CD4-positive, alpha-beta T cell treated with Interleukin-4 for 1 hour (primary cell): ENCODE data around the gene FAM193A.
"Not testable (repeated sequence)": the region's sequence is repeated elsewhere in the genome, so short reads cannot be mapped to it uniquely, and the experiment has no call there.

Experiments used
- DNase-seq, 2 donors: peaks; one replicate each; pipeline ENCODE4 v3.0.0-alpha.2; 2020 to 2022

Gene FAM193A

DNA sequence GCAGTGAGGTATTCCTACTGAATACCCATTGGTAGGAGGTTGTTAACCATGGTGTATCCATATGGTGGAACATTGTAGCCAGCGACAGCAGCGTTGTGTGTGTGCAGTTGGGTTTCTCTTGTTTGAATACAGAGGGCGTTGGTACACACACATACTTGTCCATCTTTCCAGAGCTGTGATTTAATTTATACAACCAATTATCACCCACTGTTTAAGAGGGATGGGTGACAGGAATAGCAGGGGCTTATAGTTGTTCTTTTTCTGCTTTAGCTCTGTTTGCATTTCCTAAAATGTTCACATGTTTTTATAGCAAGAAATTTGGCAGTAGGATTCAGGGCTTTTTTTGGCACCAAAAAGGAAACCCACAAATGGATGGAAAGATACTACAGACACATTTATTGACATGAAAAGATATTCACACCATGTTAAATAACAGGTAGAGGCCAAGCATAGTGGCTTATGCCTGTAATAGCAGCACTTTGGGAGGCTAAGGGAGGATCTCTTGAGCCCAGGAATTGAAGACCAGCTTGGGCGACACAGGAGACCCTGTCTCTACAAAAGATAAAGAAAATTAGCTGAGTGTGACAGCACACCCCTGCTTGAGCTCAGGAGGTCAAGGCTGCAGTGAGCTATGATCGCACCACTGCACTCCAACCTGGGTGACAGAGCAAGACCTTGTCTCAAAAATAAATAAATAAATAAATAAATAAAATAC, 159.1 kb downstream of the FAM193A start:
- no peak for DNase-seq

DNA sequence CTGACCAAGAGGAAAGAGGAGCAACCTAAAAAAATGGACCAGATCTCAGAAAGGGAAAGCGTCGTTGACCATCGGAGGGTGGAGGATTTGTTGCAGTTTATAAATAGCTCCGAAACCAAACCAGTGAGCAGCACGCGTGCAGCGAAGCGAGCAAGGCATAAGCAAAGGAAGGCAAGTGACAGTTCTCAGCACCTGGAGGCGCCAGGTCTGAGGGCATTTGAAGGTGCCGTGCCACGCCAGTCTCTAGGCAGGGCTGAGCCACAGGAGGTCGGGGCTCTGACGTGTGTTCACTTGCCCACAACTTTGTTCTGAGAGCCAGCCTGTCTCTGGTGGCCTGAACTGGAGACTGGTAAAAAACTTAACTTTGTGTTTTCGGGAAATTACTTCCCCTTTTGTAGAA, 160.0 kb downstream of the FAM193A start:
- DNase-seq, result peak in 1 of 2 donors; percentile 76

DNA sequence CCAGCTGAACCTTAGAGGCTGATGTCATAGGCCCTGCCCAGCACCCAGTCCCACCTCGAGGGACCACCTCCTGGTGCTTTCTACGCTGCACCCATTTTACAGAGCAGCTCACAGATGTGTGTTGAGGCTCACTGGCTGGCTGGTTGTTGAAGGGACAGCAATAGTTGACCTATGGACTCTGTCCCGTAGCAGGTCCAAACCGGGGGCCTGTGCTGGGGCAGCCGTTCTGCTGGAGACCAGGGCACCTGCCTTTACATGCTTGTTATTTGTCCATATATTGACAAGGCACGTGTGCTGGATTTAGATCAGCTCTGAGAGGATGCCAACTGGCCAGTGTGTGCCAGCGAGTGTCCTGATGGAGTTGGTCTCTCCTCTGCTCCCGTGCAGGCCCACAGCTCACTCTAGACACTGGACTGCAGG, 161.6 kb downstream of the FAM193A start:
- no peak for DNase-seq

- no peak for DNase-seq
Measured at GRCh38 chr4:2698504-2698903, 162.1 kb downstream of the FAM193A start.

DNA sequence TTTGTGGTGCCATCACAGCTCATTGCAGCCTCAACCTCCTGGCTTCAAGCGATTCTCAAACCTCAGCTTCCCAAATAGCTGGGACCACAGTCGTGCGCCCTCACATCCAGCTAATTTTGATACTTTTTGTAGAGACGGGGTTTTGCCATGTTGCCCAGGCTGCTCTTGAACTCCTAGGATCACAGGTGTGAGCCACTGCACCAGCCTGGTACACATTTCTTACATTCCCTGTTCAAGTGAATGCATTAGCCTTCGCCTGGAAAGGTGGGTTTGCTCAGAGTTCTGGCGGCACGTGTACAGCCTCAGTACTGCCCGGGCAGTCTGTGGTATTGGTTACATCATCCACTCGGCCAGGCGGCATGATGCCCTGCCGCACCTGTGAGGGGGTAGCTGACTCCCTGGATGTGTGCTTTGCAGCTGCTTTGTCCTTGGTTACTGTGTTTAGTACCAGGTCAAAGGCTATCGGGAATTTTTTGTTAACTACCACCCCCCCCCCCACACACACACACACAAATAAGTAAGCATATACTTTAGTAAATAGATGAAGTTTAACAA, 162.6 kb downstream of the FAM193A start:
- no peak for DNase-seq

GRCh38 chr4:2699534-2699933, 163.1 kb downstream of the FAM193A start:
- no peak for DNase-seq

DNA sequence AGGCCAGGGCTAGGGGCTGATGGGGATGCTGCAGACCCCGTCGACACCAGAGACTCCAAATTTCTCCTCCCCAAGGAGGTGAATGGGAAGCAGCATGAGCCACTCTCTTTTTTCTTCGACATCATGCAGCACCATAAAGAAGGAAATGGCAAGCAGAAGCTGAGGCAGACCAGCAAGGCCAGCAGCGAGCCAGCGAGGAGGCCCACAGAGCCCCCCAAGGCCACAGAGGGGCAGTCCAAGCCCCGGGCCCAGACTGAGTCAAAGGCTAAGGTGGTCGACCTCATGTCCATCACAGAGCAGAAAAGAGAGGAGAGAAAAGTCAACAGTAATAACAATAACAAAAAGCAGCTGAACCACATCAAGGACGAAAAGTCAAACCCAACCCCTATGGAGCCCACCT, 163.6 kb downstream of the FAM193A start:
- DNase-seq, result no peak

- no peak for DNase-seq
Measured at GRCh38 chr4:2702361-2702760, 165.9 kb downstream of the FAM193A start.

GRCh38 chr4:2702770-2703169, 166.3 kb downstream of the FAM193A start:
- DNase-seq, result no peak

- no peak for DNase-seq
Measured at GRCh38 chr4:2712261-2712842, 175.9 kb downstream of the FAM193A start.

DNA sequence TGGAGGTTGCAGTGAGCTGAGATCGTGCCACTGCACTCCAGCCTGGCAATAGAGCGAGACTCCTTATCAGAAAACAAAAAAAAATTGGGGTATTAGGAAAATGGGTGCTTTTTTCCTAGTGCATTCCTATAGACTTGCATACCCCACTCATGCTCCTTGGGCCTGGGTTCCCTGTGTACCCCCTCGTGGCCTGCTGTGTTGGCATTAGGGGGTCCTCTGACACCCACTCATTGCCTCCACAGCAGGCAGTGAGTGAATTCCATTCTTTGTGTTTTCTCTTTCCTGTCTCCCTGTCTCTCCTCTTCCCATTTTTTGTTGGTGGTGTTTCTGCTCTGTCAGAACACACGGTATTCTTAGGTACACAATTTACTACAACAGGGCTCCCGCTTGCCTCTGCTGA, 176.9 kb downstream of the FAM193A start:
- no peak for DNase-seq

DNA sequence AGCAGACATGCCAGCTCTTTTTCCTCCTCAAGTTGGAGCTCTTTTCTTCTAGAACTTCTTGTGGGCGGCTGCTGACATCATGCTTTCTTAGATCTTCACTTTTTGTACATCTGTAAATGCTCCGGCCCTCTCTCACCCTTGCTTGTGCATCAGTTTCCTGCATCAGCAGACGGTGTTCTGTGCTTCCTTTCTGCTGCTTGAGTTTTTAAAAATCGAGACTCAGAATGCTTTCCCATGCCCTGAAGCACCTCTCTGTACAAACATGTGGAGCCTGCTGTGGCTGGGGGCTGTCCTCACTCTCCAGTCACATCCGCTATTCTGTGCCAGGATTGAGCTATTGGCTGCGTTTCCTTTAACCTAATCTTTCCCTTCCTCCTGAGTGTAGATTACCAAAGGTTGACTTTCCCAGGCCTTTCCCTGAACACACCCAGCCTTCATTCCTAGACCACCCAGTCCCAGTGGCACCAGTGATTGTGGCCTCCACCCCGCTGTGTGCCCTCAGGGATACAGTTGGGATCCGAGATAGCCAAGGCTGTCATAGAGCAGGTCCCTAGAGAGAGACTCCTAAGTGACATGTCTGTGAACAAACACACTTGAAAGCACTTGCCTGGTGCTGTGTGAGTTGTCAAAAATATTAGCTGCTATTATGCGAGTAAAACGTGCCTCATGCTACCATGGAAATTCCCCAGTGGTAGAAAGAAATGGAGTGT, 177.8 kb downstream of the FAM193A start:
- peak in 1 of 2 donors; percentile 42 for DNase-seq

GRCh38 chr4:2714918-2715317, 178.5 kb downstream of the FAM193A start:
- DNase-seq, result no peak

- DNase-seq, result no peak
Measured at GRCh38 chr4:2715426-2715825, 179.0 kb downstream of the FAM193A start.

DNA sequence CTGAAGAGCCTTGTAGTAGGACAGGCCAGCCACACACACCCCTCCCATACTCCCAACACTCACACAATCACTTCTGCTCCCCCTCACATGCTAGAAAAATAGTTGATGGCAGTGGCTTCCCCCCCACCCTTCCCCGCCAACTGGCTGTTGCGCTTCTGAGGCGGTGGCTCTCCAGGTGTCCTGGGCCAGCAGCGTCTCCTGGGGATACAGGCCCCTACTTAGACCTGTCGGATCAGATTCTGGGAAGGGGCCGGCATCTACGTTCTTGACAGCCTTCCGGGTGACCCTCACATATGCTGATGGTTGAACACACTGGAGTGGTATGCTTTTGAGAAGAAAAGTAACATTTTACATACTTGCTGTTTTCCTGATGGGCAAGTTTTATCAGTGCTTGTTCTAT, 179.8 kb downstream of the FAM193A start:
- DNase-seq, result no peak

DNA sequence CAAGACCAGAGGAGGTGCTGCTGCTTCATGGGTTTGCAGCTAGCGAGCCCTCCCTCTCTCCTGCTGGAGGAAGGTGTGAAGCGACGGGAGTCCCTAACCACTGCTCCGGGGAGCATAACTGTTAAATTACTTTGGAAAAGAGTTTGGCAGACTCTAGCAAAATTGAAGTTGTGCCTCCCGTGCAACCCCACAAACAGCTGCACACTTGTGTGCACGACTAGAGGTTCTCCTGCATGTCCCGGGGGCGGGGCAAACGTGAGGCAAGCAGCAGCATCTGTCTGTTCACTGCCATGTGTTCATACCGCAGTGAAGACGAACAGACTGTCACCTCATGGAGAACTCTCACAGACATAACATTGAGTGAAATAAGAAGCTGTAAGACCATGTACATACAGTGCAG, 185.1 kb downstream of the FAM193A start:
- no peak for DNase-seq

DNA sequence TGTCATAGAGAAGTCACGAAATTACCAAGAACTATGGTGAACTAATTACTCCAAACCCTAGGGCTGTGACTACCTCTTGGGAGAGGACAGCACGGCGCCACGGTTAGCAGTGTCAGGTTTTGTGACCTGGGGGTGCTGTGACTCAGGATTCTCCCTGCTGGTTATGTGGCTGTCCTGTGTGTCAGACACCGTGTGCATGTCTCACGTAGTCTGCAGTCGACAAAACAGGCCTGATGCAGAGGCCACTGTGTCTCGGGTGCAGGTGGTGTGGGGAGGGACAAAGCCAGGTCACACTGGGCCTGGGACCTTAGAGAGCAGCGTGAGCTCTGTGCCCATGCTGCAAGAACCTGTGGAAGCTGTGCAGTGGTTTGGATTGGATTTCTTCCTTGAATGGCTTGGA, 185.6 kb downstream of the FAM193A start:
- DNase-seq, result no peak

DNA sequence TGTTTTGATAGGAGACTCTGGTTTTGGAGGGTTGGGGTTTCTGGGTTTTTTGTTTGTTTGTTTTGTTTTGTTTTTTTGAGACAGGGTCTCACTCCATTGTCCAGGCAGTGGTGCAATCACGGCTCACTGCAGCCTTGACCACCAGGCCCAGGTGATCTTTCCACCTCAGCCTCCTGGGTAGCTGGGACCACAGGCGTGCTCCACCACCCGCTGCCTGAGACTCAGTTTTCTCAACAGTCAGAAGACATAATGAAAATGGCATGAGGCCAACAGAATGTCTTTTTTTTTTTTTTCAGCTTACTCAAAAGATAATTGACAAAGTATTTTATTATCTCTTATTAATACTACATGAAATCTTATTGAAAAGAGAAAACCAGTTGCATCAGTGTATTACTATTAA, 187.3 kb downstream of the FAM193A start:
- DNase-seq, result no peak

DNA sequence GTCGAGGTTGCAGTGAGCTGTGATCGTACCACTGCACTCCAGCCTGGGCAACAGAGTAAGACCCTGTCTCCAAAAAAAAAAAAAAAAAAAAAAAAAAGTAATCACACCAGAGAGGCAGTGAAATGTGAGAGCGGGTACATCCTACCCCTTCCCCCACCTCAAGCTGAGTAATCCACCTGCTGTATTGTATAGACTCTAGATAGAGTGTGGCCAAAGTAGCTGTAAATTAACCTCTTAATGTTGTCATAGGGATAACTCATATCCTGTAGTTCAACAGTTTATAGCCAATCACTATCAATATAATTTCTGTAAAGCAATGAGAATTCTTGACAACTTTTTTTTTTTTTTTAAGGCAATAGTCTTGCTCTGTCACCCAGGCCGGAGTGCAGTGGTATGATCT, 188.9 kb downstream of the FAM193A start:
- no peak for DNase-seq

GRCh38 chr4:2726881-2727280, 190.4 kb downstream of the FAM193A start:
- not testable (repeated sequence) for DNase-seq

DNA sequence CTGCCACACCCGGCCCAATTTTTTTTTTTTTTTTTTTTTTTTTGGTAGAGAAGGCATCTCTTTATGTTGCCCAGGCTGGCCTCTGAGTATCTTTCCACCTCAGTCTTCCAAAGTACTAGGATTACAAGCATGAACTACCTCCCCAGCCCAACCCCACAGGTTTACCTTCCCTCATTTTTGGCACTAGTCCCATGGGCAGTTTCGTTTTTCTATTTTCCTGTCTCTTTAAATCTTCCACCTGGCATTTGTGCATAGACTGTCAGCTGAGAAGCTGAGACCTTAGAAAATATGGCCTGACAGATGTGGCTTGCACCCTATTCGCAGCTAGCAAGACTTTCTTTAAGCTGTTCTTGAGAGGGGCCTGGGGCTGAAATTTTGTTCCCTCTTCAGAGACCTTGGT, 191.8 kb downstream of the FAM193A start:
- DNase-seq, result no peak

- DNase-seq, result no peak
Measured at GRCh38 chr4:2728806-2729532, 192.5 kb downstream of the FAM193A start.

GRCh38 chr4:2729533-2729875, 193.1 kb downstream of the FAM193A start:
- DNase-seq, result no peak
